Measurements from ENCODE around the gene HTR4.
"Not testable (repeated sequence)": the region's sequence is repeated elsewhere in the genome, so short reads cannot be mapped to it uniquely, and the experiment has no call there.

Gene HTR4

DNA sequence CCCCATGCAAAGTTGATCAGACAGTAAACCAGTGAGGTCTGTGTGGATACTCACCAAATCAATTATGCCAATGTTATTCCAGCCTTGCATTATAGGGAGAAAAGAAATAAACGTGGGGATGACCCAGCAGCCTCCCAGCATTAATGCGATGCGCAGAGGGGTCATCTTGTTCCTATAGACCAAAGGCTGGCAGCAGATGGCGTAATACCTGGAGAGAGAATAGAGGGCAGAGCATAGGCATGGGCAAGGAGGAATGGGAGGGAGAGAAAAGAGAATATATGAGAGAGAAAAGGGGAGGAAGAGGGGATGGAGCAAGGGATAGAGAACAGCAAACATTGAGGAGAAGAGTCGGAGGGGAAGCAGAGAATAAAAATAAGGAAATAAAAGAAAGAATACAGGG, 131.2 kb downstream of the HTR4 start:
- DNase-seq: no peak

DNA sequence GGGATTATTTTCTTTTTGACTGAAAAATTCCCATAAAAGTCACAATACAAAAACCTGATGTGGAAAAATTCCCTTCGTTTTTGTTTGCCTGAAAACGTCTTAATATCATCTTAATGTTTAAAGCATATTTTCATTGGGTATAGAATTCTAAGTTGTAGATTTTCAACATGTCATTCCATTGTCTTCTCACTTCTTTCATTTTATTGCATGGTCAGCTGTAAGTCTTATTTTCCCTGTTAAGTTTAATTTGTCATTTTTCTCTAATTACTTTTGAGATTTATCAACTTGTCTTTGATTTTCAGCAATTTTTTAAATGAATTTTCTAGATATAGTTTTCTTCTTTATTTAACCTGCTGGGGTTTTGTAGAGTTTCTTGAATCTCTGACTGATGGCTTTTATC, 138.9 kb downstream of the HTR4 start:
- DNase-seq: no peak

DNA sequence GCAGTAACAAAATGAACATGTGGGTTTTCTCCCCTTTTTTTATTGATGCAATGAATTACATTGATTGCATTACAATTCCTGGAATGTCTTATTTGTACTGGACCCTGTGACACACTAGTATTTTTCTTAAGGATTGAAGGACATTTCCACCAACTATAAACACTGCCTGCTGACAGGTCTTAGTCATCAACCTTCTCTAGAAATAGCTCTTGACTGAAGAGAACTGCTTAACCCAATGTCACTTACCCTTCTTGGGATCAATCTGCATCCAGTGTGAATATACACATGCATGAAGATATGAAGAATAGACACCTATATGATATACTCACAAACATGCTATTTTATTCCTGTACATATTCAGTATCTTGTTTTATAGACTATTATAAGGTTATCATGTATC, 140.0 kb downstream of the HTR4 start:
- DNase-seq: no peak

DNA sequence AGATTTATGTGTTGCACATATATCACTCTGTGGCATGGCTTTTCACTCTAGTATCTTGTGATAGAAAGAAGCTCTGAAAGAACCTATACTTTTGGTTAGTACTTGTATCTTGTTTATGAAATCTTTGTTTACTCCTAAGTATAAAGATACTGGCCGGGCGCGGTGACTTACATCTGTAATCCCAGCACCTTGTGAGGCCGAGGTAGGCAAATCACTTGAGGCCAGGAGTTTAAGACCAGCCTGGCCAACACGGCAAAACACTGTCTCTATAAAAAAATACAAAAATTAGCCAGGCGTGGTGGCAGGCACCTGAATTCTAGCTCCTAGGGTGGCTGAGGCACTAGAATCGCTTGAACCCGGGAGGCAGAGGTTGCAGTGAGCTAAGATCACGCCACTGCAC, 141.8 kb downstream of the HTR4 start:
- DNase-seq: no peak

DNA sequence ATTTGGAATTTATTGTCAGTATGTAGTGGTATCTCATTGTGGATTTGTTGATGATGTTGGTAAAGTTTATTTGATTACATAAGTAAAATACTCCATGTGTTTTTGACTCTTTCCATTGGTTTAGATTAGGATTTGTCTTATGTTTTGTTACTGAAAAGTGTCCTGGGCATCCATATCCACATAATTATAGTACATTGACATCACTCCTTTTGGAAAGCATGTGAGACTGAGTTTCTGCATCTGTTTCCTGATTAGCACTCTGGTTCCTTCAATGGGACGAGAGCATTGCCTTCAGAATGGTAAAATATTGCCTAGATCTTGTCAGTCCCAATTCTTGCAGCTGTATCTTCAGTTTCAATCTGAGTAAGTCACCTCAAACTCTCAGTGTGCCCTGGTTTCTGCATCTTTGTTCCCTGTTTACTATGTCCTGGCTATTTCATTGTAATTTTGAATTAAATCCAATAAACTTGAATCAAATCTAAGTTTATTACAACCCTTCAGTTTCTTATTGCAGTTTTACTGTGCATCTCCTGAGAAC, 142.4 kb downstream of the HTR4 start:
- no peak for DNase-seq

DNA sequence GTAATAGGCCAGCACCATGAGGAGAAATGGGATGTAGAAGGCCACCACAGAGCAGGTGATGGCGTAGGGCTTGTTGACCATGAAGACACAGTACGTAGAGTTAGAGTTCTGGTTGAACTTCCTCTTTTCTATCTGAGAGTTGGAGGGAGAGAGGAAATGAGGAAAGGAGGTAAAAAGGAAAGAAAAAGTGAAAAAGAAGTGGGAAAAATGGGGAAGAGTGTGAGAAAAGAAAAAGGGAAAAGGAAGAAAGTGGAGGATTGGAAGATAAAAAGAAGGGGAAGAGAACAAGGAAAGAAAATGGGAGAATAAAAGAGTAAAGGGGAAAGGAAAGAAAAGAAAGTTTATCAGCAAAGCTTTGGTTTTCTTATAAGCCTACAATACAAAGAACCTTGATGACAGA, 144.4 kb downstream of the HTR4 start:
- no peak for DNase-seq

DNA sequence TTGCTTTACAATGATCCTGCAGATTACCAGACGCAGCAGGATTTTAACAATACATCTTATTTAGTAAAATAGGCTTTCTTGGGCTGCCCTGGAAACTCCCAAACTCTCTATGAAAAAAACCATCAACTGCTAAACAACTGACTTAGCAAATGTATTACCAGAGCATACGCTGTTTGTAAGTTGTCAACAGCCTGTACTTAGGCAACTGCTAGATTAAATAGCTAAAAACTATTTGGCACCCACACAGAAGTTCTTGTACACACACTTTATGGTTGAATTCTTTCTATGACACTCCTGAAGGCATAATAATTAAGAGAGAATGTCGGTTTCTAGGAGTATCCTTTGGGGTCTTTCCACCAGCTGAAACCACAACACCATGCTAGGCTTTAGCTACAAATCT, 146.7 kb downstream of the HTR4 start:
- no peak for DNase-seq

DNA sequence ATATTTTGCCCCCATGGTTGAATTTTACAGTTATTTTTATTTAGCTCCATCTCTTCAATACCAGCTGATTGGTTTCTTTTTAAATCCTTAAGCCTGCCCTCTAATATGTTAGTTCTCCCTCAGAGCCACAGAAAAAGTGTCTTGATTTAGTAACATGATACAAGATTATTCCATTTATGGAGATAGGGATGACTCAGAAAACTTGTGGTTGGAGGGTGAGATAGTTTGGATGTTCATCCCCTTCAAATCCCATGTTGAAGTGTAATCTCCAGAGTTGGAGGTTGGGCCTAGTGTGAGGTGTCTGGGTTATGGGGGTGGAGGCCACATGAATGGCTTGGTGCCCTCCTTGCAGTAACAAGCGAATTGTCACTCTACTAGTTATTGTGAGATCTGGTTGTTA, 154.9 kb downstream of the HTR4 start:
- no peak for DNase-seq

DNA sequence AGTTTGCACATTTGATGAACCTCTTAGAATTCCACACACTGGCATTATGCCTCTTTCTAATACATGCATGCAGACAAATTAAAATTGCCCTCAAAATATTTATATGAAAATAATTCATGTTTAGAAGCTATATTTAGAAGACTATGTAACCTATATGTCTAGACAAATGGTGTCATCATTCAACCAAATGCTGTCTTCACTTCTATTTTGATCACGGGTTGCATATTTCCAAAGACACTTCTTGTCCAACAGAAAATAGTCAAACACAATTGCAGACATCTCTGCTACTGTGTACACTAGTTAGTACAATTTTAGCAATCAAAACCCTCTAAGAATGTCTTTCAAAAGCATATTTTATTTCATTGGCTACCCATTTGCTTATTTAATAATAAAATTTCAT, 156.6 kb downstream of the HTR4 start:
- no peak for DNase-seq

DNA sequence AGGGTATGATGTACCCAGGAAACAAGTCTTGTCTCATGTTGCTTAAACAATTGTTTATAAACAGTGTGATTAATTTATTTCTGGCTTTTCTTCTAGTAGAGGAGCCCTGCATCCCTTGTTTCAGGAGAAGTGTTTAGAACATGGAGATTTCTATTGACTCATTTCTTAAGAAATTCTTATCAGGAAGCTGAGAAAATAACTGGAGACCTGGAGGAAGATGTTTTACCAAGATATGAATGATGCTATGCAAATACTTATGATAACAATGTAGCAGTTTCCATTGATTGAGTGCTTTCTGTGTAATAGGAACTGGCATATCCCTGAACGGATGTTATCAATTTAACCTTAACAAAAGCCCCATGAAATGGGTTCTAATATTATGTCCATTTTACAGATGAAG, 162.0 kb downstream of the HTR4 start:
- DNase-seq: no peak

DNA sequence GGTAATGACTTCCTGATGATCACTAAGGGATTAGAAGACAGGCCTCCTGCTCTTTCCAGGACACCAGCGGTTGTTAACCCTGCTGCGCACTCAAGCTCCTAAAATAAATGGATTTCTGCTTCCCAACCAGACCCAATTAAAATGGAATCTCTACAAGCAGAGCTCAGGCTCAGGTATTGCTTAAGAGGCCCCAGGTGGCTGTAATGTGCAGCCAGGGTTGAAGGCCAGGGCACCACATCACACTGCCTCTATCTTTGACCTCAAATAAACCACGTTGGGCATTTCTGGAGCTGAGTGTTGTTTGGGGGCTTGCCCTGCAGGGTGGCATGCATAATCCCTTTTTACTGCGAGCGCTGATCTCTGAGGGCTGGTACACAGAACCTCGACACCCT, 162.5 kb downstream of the HTR4 start:
- DNase-seq: no peak

DNA sequence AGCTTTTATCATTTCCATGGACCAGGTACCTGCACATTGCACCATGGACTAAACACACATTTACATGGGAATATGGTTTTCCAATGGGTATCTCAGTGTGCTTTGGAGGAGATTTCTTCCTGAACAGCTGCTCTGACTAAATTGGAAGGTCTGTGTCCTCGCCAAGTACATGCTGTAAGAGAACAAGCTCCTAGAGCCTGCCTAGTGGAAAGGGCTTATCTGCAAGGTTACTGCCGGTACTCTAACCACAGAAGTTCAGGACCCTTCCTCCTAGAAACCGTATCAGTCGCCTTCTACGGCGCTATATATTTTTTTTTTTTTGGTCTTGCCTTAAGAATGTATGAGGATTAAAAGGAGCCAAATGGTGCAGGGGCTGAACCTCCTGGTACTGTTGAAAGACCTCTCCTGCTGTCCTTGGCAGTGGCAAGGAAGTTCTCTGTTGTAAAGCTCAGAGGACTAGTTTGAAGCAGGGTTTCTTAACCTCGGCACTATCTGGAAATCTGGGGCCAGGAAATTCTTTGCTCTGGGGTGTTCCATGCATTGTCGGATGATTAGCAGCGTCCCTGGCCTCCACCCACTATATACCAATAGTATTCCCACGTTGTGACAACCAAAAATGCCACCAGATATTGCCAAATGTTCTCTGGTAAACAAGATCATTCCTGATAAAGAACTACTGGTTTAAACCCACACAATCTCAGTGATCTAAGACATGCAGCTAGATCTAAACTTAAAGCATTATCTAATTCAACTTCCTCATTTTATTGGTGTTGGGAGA, 163.1 kb downstream of the HTR4 start:
- DNase-seq: no peak

DNA sequence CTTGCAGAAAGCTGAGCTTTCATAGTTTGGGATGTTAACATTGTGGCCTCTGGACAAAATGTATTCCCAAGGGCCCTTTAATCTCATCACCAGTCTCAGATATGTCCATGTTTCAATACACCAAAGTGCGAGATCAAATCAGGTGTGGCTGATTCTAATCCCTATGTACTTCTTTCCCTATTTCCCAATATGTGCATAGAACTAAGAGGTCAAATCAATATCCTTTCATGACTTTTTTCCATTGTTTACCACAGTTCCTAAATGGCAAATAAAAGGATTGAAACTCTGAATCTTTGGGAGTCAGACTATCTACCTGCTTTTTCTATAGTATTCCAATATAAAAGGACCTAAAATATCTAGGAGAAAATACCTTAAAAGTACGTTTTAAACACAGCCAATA, 165.6 kb downstream of the HTR4 start:
- no peak for DNase-seq

DNA sequence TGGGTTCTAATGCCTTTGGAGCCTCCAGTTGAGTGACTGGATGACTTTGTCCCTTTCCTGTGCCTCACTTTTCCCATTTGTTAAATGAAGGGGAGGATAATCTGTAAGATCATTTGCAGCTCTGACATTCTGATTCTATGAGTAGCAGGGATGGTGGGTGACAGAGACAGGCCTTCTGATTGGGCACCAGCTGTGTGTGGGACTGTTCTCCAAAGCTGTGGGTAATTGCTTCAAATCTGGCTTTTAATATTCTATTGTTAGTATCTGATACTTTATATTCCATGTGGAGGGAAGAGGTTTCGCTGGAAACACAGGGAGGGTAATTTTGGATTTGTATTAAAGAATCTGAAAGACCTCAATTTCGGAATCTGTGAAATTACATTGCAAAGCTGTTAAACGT, 167.9 kb downstream of the HTR4 start:
- DNase-seq: no peak

DNA sequence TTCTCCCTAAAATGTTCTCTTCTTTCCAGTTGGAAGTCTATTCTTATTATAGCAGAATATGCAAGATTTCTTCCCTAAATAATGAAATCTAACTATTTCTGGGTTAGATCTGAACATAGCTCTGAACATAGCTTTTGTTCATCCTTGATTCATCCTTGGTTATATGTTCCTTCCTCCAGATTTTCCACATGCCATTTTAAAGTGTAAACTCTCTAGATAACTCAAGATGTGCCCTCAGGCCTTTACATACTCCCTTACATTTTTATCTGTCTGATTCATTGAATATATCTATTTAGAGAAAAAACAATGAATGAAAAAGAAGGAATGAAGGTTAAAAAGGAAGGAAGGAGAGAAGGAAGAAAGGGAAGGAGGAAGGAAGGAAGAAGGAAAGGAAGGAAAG, 169.7 kb downstream of the HTR4 start:
- DNase-seq: no peak

DNA sequence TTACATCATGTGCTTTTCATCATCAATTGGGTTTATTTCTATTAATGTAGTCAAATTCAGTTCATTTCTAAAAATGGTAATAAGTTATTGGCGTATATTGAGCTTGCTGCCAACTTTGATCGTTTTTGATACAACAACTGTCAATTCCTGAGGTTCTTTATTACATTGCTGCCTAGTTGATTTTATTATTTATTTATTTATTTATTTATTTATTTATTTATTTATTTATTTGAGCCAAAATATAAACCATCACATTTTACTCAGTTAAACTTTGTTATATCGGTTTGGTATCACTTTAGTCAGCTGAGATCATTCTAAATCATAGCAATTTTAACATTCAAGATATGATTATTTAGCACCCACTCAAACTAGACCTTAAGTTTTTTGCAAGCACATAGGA, 170.6 kb downstream of the HTR4 start:
- DNase-seq: no peak

DNA sequence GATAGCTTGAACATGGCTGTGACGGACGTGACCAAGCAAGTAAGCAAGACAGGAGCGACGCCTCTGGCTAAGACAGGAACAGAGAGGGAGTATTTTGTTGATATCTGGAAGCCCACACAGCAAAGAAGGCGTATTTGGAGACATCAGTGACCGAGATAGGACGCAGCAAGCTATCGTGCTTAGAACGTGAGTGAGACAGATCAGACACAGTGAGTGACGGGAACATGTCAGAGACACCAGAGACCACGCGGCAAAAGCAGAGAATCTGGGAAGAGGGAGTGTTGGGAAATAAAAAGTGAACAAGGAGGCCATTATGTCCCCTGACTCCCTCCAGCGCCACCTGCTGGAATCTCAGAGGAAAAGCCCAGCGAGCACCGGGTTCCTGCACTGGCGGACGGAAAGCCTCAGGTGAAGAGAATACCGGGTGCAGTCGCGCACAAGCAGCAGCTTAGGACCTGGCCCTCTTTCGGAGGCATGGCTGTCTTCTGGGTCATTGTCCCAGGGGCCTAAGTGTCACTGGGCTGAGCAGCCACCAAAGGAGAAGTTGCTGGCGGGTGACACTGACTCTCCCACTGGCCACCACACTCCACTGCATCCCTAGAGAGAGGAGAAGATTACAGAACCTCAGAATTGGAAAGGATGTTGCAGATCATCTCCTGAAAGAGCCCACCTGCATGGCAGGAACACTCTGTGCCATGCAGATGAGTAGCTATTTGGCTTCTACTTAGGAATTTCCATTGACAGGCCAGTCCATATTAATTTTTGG, 171.4 kb downstream of the HTR4 start:
- DNase-seq: peak; percentile 82

DNA sequence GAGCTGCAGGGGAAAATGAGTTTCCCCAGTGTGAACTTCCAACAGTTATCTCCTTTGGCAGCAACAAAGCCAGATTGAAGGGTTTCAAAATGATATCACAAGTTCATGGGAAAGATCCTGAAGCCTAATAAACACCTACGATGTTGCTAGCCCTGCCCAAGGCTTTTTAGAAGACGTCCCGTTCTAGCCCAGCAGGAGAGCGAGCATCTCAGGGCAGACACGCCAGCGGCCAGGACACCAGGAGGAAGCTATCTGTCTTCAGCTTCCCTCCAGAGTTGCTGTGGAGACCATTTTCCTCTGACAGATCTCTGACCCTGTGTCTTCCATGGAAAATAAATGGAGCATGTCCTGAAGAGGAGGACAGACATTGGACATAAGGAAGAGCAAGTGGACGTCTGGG, 172.1 kb downstream of the HTR4 start:
- DNase-seq: no peak

DNA sequence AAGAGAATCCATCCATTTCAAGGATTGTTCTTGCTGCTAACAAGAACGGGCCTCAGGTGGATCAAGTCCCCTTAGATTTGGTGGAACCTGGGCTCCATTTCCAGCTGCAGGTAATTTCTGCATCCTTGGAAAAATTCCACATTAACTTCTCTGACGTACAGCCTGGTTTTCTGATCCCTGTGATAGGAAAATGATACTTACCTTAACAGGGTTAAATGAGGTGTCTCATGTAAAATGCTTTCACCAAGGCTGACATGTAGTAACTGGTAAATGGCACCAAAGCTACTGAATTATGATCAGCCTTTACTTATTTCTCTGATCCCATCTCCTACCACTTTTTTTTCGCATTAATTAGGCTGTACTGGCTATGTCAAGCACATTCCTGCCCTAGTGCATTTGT, 176.9 kb downstream of the HTR4 start:
- no peak for DNase-seq

DNA sequence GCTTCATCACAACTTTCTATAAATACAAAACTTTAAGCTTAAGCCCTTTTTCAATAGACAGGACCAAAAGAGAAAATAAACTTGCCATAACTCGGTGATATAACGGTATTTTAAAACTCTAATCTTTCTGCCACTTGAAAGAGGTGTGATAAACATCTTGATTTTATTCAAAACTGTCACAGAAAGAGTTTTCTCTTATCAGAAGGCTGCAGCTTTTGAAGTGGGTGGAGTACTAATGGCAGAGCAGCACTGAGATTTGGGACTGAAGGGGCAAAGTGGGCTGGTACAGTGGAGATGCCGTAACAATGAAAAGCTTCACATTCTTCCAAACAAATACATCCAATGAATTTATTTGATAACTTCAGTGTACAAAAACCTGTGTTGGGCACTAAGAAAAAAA, 178.0 kb downstream of the HTR4 start:
- no peak for DNase-seq

DNA sequence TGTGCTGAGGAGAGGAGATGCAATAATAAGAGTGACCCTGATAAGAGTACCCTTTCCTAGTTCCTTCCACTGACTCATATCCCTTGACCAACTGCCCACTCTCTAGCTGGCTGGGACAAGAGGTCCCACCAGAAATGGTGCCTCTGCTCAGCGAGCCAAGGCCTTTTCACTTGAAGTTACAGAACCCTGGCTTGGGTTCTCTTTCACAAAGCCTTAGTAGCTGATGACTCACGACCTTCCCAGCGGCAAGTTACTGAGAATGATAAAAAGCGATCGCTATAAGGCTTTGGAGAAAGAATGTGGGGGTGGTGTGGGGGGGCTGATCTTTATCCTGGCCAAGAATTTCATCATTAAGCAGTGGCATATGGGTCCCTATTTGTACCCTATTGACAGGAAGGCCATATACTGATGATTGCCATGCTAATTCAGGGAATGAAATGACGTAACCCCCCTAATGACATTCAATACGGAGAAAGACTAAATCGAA, 180.3 kb downstream of the HTR4 start:
- no peak for DNase-seq

DNA sequence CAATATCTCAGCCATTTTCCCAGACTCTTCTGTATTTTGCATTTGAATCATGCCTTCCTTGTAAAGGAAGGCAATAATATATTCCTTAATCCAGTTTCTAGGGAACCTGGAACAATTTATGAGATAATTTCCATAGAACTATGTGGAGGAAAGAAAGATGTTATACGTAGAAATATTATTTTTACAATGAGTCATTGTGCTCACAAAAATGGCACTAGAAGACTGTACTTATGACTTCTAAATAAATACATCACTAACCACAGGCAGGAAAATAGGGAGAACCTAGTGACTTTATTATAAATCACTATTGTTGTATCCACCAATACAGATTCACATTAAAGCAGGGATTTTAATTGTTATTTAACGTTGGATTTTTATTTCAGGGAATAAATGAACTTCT, 182.9 kb downstream of the HTR4 start:
- DNase-seq: no peak

DNA sequence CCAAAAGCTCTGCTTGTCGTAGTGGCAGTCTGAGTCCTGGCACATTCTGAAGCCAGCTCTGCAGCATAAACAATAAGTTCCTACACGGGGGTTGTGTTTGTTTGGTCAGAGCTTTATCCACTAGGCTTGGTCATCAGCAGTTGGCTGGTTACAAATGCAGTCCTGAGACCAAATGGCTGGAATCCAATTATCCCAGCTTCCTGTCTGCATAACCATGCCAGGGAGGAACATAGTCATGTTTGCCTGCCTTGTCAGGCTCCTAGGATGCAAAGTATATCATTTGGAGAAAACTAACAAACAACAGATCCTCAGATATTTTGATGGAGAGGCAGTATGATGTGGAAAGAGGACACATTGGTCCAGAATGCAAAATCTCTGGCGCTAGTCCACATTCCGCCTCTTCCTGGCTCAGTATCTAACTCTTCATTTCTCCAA, 184.8 kb downstream of the HTR4 start:
- no peak for DNase-seq

DNA sequence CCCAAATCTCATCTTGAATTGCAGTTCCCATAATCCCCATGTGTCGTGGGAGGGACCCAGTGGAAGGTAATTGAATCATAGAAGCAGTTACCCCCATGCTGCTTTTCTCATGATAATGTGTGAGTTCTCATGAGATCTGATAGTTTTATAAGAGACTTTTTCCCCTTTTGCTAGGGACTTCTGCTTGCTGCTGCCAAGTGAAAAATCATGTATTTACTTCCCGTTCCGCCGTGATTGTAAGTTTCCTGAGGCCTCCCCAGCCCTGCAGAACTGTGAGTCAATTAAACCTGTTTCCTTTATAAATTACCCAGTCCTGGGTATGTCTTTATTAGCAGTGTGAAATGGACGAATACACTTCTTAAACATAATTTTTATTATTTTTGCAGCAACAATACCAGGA, 185.6 kb downstream of the HTR4 start:
- not testable (repeated sequence) for DNase-seq
